ENCODE measurements around the gene PRPF19. TPM values are rescaled to one million over a fixed set of nuclear protein-coding genes. Genes with fewer than 3 reads are reported as not detected.

Gene PRPF19
- total and polyA plus RNA-seq, 9 of the 15 experiments (the other 6 are each of a cell fraction or from before 2014, with no cell fraction given): 9.4 to 212 (median 73.2) TPM

DNA sequence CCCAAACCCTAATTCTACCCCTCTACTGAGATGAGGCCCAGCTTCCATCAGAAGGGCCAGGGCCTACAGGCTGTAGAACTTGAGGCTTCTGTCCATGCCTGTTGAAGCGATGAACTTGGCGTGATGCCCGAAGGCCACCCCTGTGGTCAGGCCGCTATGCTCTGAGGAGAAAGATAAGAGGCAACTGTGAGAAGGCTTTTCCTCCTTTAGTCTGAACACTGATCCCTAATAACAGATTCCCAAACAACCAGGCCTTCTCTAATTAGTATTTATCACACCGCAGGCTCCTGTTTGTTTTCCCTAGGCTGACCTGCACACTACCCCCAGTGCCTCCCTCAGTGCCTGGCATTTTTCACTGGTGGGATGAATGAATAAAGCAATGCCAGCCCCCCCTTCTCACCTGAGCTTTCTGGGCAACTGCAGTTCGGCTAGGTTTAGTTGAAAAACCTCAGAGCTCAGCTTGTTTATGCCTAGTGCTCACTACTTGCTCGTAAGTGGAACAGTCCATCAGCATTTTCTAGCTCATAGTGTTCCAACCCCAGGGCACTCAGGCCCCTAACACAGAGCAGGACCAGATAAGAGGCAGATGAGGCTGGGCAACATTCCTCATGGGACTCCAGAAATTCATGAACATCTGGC is 15.2 kb downstream of the PRPF19 start (continued):
- TF ChIP-seq, protein P1, sequence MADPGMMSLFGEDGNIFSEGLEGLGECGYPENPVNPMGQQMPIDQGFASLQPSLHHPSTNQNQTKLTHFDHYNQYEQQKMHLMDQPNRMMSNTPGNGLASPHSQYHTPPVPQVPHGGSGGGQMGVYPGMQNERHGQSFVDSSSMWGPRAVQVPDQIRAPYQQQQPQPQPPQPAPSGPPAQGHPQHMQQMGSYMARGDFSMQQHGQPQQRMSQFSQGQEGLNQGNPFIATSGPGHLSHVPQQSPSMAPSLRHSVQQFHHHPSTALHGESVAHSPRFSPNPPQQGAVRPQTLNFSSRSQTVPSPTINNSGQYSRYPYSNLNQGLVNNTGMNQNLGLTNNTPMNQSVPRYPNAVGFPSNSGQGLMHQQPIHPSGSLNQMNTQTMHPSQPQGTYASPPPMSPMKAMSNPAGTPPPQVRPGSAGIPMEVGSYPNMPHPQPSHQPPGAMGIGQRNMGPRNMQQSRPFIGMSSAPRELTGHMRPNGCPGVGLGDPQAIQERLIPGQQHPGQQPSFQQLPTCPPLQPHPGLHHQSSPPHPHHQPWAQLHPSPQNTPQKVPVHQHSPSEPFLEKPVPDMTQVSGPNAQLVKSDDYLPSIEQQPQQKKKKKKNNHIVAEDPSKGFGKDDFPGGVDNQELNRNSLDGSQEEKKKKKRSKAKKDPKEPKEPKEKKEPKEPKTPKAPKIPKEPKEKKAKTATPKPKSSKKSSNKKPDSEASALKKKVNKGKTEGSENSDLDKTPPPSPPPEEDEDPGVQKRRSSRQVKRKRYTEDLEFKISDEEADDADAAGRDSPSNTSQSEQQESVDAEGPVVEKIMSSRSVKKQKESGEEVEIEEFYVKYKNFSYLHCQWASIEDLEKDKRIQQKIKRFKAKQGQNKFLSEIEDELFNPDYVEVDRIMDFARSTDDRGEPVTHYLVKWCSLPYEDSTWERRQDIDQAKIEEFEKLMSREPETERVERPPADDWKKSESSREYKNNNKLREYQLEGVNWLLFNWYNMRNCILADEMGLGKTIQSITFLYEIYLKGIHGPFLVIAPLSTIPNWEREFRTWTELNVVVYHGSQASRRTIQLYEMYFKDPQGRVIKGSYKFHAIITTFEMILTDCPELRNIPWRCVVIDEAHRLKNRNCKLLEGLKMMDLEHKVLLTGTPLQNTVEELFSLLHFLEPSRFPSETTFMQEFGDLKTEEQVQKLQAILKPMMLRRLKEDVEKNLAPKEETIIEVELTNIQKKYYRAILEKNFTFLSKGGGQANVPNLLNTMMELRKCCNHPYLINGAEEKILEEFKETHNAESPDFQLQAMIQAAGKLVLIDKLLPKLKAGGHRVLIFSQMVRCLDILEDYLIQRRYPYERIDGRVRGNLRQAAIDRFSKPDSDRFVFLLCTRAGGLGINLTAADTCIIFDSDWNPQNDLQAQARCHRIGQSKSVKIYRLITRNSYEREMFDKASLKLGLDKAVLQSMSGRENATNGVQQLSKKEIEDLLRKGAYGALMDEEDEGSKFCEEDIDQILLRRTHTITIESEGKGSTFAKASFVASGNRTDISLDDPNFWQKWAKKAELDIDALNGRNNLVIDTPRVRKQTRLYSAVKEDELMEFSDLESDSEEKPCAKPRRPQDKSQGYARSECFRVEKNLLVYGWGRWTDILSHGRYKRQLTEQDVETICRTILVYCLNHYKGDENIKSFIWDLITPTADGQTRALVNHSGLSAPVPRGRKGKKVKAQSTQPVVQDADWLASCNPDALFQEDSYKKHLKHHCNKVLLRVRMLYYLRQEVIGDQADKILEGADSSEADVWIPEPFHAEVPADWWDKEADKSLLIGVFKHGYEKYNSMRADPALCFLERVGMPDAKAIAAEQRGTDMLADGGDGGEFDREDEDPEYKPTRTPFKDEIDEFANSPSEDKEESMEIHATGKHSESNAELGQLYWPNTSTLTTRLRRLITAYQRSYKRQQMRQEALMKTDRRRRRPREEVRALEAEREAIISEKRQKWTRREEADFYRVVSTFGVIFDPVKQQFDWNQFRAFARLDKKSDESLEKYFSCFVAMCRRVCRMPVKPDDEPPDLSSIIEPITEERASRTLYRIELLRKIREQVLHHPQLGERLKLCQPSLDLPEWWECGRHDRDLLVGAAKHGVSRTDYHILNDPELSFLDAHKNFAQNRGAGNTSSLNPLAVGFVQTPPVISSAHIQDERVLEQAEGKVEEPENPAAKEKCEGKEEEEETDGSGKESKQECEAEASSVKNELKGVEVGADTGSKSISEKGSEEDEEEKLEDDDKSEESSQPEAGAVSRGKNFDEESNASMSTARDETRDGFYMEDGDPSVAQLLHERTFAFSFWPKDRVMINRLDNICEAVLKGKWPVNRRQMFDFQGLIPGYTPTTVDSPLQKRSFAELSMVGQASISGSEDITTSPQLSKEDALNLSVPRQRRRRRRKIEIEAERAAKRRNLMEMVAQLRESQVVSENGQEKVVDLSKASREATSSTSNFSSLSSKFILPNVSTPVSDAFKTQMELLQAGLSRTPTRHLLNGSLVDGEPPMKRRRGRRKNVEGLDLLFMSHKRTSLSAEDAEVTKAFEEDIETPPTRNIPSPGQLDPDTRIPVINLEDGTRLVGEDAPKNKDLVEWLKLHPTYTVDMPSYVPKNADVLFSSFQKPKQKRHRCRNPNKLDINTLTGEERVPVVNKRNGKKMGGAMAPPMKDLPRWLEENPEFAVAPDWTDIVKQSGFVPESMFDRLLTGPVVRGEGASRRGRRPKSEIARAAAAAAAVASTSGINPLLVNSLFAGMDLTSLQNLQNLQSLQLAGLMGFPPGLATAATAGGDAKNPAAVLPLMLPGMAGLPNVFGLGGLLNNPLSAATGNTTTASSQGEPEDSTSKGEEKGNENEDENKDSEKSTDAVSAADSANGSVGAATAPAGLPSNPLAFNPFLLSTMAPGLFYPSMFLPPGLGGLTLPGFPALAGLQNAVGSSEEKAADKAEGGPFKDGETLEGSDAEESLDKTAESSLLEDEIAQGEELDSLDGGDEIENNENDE (IDR thresholded peaks at IDR 0.05; ENCODE audit: low read depth, low read length): no peak
- TF ChIP-seq, protein P2, sequence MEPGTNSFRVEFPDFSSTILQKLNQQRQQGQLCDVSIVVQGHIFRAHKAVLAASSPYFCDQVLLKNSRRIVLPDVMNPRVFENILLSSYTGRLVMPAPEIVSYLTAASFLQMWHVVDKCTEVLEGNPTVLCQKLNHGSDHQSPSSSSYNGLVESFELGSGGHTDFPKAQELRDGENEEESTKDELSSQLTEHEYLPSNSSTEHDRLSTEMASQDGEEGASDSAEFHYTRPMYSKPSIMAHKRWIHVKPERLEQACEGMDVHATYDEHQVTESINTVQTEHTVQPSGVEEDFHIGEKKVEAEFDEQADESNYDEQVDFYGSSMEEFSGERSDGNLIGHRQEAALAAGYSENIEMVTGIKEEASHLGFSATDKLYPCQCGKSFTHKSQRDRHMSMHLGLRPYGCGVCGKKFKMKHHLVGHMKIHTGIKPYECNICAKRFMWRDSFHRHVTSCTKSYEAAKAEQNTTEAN (CRISPR knock-in tag; IDR thresholded peaks at IDR 0.05): no peak
- TF ChIP-seq POLR2H (tag; IDR thresholded peaks at IDR 0.05; ENCODE audit: low read depth) (no peak), CREBBP (IDR thresholded peaks at IDR 0.05; ENCODE audit: low read depth, low read length) (no peak), XRCC4 (IDR thresholded peaks at IDR 0.05; ENCODE audit: extremely low read depth, insufficient read depth, insufficient read length) (no peak), GTF2E2 (tag; IDR thresholded peaks at IDR 0.05) (no peak), NR1H2 (CRISPR knock-in tag; IDR thresholded peaks at IDR 0.05) (no peak)
- TF ChIP-seq, protein P3, sequence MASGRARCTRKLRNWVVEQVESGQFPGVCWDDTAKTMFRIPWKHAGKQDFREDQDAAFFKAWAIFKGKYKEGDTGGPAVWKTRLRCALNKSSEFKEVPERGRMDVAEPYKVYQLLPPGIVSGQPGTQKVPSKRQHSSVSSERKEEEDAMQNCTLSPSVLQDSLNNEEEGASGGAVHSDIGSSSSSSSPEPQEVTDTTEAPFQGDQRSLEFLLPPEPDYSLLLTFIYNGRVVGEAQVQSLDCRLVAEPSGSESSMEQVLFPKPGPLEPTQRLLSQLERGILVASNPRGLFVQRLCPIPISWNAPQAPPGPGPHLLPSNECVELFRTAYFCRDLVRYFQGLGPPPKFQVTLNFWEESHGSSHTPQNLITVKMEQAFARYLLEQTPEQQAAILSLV (tag; IDR thresholded peaks at IDR 0.05): no peak
- TF ChIP-seq, protein P4, sequence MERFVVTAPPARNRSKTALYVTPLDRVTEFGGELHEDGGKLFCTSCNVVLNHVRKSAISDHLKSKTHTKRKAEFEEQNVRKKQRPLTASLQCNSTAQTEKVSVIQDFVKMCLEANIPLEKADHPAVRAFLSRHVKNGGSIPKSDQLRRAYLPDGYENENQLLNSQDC (CRISPR knock-in tag; IDR thresholded peaks at IDR 0.05): no peak
